Measurements from ENCODE around the gene MYO1H. TPM values are rescaled to one million over a fixed set of nuclear protein-coding genes. Genes with fewer than 3 reads are reported as not detected.

Gene MYO1H
- total RNA-seq, 1 experiment from 2014 or later: 0.26 TPM

DNA sequence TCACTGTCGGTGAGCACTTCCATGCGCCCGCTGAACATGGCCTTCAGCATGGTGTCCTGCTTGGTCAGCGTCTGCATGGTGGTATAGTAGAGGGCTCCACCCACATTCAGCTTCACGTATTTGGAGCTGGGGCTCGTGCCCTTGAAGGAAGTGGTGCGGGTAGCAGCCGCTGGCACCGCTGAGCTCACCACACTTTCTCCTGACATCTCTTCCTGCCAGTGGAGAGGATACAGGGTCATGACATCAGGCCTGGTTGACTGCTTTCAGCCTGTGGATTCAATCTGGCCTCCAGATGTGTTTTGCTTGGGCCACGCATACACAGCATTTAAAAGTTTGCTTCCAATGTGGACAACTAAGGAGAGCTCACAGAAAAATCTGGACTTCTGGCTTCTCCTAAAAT lies 121.8 kb downstream of the MYO1H start:
- TF ChIP-seq, protein P1, sequence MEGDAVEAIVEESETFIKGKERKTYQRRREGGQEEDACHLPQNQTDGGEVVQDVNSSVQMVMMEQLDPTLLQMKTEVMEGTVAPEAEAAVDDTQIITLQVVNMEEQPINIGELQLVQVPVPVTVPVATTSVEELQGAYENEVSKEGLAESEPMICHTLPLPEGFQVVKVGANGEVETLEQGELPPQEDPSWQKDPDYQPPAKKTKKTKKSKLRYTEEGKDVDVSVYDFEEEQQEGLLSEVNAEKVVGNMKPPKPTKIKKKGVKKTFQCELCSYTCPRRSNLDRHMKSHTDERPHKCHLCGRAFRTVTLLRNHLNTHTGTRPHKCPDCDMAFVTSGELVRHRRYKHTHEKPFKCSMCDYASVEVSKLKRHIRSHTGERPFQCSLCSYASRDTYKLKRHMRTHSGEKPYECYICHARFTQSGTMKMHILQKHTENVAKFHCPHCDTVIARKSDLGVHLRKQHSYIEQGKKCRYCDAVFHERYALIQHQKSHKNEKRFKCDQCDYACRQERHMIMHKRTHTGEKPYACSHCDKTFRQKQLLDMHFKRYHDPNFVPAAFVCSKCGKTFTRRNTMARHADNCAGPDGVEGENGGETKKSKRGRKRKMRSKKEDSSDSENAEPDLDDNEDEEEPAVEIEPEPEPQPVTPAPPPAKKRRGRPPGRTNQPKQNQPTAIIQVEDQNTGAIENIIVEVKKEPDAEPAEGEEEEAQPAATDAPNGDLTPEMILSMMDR (conservative IDR thresholded peaks at IDR 0.05): no peak
- Histone ChIP-seq H3K9me3 (ENCODE audit: control insufficient read depth, low read depth, low read length) (no peaks in the 10 kb centered on the region), H3K56ac (ENCODE audit: insufficient read length, low read depth, low read length) (no peak overlapping the region), H3K79me2 (ENCODE audit: insufficient read depth, low read length) (peaks cover 49% of the 10 kb centered on the region; the same call in 1 of the 2 replicates), H2BK15ac (ENCODE audit: low read depth, low read length) (no peak overlapping the region), H2BK20ac (ENCODE audit: low read depth, low read length, poor library complexity, severe bottlenecking) (no peak overlapping the region), H4K5ac (ENCODE audit: insufficient read length, low read depth, low read length) (no peak overlapping the region), H2AK5ac (ENCODE audit: insufficient read length, low read length) (no peak overlapping the region), H3K4me2 (ENCODE audit: insufficient read depth, insufficient read length, low read length) (no peak overlapping the region), H3K27me3 (ENCODE audit: insufficient read depth, low read length) (no peaks in the 10 kb centered on the region), H3K4ac (ENCODE audit: low read depth, low read length) (no peak overlapping the region), H4K20me1 (ENCODE audit: control insufficient read depth, insufficient read depth, insufficient read length) (no peaks in the 10 kb centered on the region), H2AFZ (ENCODE audit: low read length) (no peak overlapping the region), H3K18ac (ENCODE audit: insufficient read length, low read depth, low read length) (no peak overlapping the region), H4K8ac (replicated peaks; ENCODE audit: insufficient read length, low read depth, low read length) (no peak overlapping the region), H2BK5ac (ENCODE audit: insufficient read length, low read length) (no peak overlapping the region), H2BK12ac (ENCODE audit: insufficient read length, low read depth, low read length) (no peak overlapping the region), H2BK120ac (ENCODE audit: low read depth, low read length, poor library complexity, severe bottlenecking) (no peak overlapping the region), H3K9ac (ENCODE audit: extremely low read depth, insufficient read length, low read length) (no peak overlapping the region), H3K14ac (ENCODE audit: insufficient read depth, low read length) (no peak overlapping the region), H3K27ac (ENCODE audit: insufficient read length, low read depth, low read length) (no peak overlapping the region), H3K79me1 (ENCODE audit: insufficient read depth, low read depth, low read length, poor library complexity, severe bottlenecking) (peaks cover 9% of the 10 kb centered on the region), H3K4me1 (ENCODE audit: insufficient read depth, low read length) (no peaks in the 10 kb centered on the region), H3K23me2 (ENCODE audit: insufficient read length, low read depth, low read length, poor library complexity, severe bottlenecking) (no peaks in the 10 kb centered on the region), H3K23ac (ENCODE audit: insufficient read length, low read depth, low read length) (no peak overlapping the region), H4K91ac (ENCODE audit: insufficient read length, low read depth, low read length) (no peak overlapping the region), H3T11ph (ENCODE audit: low read length) (no peak overlapping the region)
- Mint-ChIP-seq H3K9me3 (no peaks in the 10 kb centered on the region), H3K27ac (peak overlapping the region in 1 of 3 experiments; percentile 49; a peak in 1 of 7 replicates), H3K27me3 (ENCODE audit: low read depth) (no peaks in the 10 kb centered on the region), H3K36me3 (ENCODE audit: insufficient read depth in 1 of 3, low read depth in 3 of 3) (peaks cover 20 to 48% (median 37%) of the 10 kb centered on the region in 3 experiments; a peak in 6 of 7 replicates), H3K4me1 (peaks cover 22 to 36% of the 10 kb centered on the region in 2 experiments), H3K4me3 (no peak overlapping the region)
- DNase-seq: no peak
- no CpG with 5 or more reads among the region's 10 CpGs for WGBS (ENCODE audit: extremely low coverage, insufficient read length, low lambda C conversion rate)

All from H9 (cell line).